ENCODE results near the gene FLCN. TPM values are rescaled to one million over a fixed set of nuclear protein-coding genes. Genes with fewer than 3 reads are reported as not detected.

The FLCN gene
- total and polyA plus RNA-seq, 3 donors from 2014 or later: 47.9 to 159 (median 129) TPM

DNA sequence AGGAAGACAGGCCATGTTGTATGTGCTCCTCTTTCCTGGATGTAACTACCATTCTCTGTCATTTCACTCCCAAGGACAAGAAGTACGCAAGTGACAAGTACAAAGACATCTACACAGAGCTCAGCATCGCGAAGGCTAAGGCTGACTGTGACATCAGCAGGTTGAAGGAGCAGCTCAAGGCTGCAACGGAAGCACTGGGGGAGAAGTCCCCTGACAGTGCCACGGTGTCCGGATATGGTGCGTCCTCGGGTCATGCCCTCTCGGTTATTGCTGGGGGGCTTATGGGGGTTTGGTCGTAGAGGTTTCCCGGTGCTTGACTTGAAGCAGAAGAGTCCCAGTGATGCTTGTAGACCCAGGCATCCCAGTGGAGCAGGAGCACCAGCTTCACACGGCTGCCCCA, 59.8 kb downstream of the FLCN start:
- H3K36me3 ChIP-seq (ENCODE audit: low read depth, missing control alignments): no peaks in the 10 kb centered on the region
- H3K27me3 ChIP-seq: no peaks in the 10 kb centered on the region

GRCh38 chr17:17176341-17176740, 60.6 kb downstream of the FLCN start:
- Histone ChIP-seq H3K36me3 (ENCODE audit: low read depth, missing control alignments) (no peaks in the 10 kb centered on the region), H3K4me3 (no peak overlapping the region), H3K27ac (no peak overlapping the region), H3K27me3 (no peaks in the 10 kb centered on the region), H3K9me3 (no peaks in the 10 kb centered on the region), H3K4me1 (no peaks in the 10 kb centered on the region)
- TF ChIP-seq, protein P1, sequence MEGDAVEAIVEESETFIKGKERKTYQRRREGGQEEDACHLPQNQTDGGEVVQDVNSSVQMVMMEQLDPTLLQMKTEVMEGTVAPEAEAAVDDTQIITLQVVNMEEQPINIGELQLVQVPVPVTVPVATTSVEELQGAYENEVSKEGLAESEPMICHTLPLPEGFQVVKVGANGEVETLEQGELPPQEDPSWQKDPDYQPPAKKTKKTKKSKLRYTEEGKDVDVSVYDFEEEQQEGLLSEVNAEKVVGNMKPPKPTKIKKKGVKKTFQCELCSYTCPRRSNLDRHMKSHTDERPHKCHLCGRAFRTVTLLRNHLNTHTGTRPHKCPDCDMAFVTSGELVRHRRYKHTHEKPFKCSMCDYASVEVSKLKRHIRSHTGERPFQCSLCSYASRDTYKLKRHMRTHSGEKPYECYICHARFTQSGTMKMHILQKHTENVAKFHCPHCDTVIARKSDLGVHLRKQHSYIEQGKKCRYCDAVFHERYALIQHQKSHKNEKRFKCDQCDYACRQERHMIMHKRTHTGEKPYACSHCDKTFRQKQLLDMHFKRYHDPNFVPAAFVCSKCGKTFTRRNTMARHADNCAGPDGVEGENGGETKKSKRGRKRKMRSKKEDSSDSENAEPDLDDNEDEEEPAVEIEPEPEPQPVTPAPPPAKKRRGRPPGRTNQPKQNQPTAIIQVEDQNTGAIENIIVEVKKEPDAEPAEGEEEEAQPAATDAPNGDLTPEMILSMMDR (IDR thresholded peaks at IDR 0.05): no peak
- TF ChIP-seq POLR2A (IDR thresholded peaks at IDR 0.05): no peak
- no peak for DNase-seq
- intact Hi-C loops (cut with DNase I; ENCODE audit: low total_unique reads): no loop called here
- 95 to 96% methylated on average over 11 to 12 of the region's 12 CpGs for WGBS, 2 donors

More for the DNA sequence above, 59.8 kb downstream of the FLCN start:
- Histone ChIP-seq H3K27ac (no peak overlapping the region), H3K4me3 (no peak overlapping the region), H3K4me1 (peaks cover 6% of the 10 kb centered on the region), H3K9me3 (no peaks in the 10 kb centered on the region)
- TF ChIP-seq, protein P1 (IDR thresholded peaks at IDR 0.05): no peak
- no peak for TF ChIP-seq POLR2A (IDR thresholded peaks at IDR 0.05)
- 95 to 97% methylated on average over 11 to 12 of the region's 12 CpGs for WGBS, 2 donors
- intact Hi-C loops (cut with DNase I; ENCODE audit: low total_unique reads): no loop called here
- no peak for DNase-seq

DNA sequence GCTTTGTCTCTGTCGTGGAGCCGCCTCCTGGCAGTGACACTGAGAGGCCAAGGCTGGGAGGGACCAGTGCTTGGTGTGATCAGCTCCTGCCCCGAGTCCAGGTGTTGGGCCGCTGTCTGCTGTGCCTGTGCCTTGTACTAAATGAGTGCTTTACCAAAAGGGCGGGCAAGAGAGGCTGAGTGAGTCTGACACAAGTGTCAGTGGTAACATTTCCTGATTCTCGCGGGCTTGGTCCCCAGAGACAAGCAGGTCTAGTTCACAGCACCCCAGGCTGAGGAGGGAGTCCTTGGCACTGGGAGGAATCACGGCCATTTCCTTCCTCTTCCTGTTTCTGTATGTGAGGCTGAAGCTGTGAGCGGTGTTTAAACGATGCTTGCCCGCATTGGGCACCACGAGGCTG, 61.1 kb downstream of the FLCN start:
- no peaks in the 10 kb centered on the region for H3K27me3 ChIP-seq
- TF ChIP-seq, protein P1 (IDR thresholded peaks at IDR 0.05): no peak
- TF ChIP-seq POLR2A (IDR thresholded peaks at IDR 0.05): no peak
- H3K4me3 ChIP-seq: no peak overlapping the region
- H3K36me3 ChIP-seq (ENCODE audit: low read depth, missing control alignments): no peaks in the 10 kb centered on the region
- intact Hi-C loops (cut with DNase I; ENCODE audit: low total_unique reads): no loop called here
- no peaks in the 10 kb centered on the region for H3K9me3 ChIP-seq
- no peak for DNase-seq
- H3K4me1 ChIP-seq: no peaks in the 10 kb centered on the region
- no peak overlapping the region for H3K27ac ChIP-seq
- WGBS, 2 donors: 73 to 86% methylated on average over 10 to 12 of the region's 12 CpGs

DNA sequence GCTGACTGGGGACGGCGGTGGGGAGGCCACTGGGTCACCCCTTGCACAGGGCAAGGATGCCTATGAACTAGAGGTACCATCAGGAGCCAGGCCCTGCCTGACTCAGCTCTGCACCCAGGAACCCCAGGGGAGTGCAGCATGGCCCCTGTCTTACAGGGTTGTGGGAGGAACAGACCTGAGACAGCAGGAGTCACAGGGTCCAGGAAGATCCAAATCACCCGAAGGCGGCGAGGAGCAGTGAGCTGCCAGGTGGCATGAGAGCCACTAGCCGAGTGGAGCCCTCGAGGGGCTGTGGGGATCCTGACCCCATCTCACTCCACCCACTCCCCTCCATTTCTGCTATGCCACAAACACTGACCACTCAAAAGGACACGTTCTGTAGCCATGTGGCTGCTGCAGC, 61.6 kb downstream of the FLCN start:
- Histone ChIP-seq H3K36me3 (ENCODE audit: low read depth, missing control alignments) (no peaks in the 10 kb centered on the region), H3K27me3 (no peaks in the 10 kb centered on the region), H3K4me1 (no peaks in the 10 kb centered on the region), H3K27ac (no peak overlapping the region), H3K4me3 (no peak overlapping the region), H3K9me3 (no peaks in the 10 kb centered on the region)
- TF ChIP-seq, protein P1 (IDR thresholded peaks at IDR 0.05): no peak
- no peak for TF ChIP-seq POLR2A (IDR thresholded peaks at IDR 0.05)
- intact Hi-C loops (cut with DNase I; ENCODE audit: low total_unique reads): no loop called here
- DNase-seq: no peak
- WGBS, 2 donors: 91% methylated on average over 8 of the region's 8 CpGs; no CpG with 5 or more reads in 1 of the 2 donors

- no peaks in the 10 kb centered on the region for H3K4me1 ChIP-seq
Measured at GRCh38 chr17:17173921-17174320, 63.0 kb downstream of the FLCN start.

More at GRCh38 chr17:17173921-17174320, 63.0 kb downstream of the FLCN start:
- Histone ChIP-seq H3K9me3 (no peaks in the 10 kb centered on the region), H3K27me3 (no peaks in the 10 kb centered on the region), H3K27ac (no peak overlapping the region), H3K4me3 (no peak overlapping the region), H3K36me3 (ENCODE audit: low read depth, missing control alignments) (no peaks in the 10 kb centered on the region)
- no peak for DNase-seq
- 94 to 95% methylated on average over 8 to 14 of the region's 14 CpGs for WGBS, 2 donors
- TF ChIP-seq POLR2A (IDR thresholded peaks at IDR 0.05): no peak
- TF ChIP-seq, protein P1 (IDR thresholded peaks at IDR 0.05): no peak
- intact Hi-C loops (cut with DNase I; ENCODE audit: low total_unique reads): no loop called here

Measured in testis (tissue), 3 donors.